Measurements from ENCODE around the gene AGXT2.
"Not testable (repeated sequence)": the region's sequence is repeated elsewhere in the genome, so short reads cannot be mapped to it uniquely, and the experiment has no call there.

AGXT2 gene

DNA sequence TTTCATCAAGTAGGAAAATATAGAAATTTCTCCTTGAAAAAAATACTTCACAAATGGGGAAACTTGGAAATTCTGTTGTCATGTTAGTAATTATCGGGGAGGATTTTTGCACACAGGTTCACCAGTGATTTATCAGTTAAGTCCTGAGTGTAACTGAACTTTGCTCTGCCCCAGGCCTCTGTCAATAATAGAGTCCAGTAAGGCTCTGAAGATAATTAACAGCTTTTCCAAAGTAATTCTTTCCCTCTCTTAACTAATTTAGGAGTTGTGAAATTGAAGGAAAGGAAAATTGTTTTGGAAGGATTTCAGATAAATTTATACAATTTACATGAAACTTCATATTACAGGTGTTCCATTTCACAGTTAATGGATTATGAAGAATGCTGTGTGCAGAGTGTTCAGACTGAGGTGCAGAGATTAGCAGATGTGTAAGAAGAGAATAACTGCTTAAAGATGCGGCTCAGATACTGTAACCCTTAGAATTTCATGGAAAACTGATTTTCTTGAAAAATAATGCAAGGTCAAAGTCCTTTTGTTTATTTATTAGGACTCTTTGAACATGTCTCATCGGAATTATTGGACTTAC, 2.9 kb upstream of the AGXT2 start:
- no peak for DNase-seq

DNA sequence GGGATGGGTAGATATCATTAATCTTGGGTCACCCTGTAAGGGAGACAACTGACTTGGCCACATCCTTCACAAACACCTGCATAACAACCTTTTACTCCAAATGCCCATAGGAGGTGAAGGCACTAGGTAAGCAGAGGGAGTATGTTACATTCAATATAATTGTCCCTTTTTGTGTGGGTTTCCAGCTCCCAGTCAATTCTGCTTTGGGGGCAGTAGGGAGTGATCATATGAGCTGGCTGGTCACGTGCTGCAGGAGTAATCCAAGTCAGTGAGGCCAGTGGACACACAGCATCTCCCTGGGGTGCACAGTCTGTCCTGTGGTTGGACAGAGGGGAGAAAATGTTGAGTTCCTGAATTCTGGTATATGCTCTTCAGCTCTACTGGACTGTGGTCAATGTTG, 1.2 kb upstream of the AGXT2 start:
- no peak for DNase-seq

DNA sequence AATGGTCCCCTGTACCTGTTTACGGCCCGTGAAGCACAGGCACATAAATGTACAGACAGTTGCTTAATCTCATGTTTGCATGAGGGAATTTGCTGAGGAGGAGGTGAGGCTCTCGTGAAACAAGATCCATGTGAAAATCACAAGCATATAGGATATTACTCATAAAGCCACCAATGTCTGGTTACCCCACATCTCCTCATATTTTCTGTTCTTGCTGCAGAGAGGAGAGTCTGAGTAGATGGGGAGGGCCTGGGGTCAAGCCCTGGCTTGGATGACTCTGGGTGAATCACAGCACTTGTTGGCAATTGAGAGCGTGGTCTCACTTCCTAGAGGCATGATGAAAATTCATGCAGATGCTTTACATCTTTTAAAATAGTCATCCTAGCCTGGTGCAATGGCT, 975 bp downstream of the AGXT2 start:
- no peak for DNase-seq

DNA sequence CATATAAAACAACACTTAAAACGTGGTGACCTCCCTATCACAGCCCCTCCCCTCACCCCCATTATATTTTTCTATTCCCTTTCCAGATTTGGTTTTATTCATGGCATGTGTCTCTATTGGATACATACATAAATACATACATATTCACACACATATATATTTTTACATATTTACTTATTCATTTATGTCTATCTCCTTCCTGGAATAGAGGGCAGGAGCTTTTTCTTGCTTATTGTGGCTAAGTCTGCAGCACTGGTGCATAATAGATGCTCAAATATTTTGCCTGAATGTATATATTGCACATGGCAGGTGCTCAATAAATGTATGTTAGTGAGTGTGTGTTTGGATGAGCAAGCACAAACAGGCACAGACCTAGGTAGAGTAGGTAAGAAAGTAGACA, 2.5 kb downstream of the AGXT2 start:
- no peak for DNase-seq

DNA sequence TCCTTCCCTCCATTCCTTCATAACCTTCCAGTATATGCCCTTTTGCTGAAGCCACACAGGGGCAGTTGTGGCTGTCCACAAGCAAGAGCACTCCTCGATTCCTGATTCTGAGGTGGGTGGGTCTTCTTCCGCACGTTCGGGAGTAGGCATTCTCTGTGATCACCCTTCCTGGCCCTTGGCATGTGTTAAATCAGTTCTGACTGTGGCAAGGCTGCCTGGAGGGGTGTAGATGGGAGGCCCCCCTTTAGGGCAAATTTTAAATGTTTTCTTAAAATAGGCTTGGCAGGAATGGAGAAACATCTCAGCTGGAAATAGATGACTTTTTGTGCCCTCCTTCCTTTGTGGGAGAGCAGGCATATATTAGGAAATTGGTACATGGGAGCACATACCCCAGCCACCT, 3.1 kb downstream of the AGXT2 start:
- DNase-seq: no peak

DNA sequence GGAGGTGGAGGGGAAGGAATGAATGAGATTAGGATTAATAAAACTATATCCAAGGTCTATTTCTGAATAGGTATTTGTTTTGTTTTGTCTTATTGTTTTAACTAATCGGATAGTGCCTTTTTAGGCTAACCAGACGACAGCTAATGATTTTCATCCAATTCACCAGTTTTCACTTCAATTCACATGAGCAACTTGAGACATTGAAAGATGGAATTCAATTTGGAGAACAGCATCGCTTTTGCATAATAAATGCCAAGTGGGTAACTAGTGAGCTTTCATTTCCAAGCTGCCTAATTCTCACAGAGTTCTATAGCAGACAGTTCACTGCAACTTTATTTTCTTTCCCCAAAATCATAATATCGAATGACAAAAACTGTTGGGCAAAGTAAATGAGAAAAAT, 5.0 kb downstream of the AGXT2 start:
- no peak for DNase-seq

DNA sequence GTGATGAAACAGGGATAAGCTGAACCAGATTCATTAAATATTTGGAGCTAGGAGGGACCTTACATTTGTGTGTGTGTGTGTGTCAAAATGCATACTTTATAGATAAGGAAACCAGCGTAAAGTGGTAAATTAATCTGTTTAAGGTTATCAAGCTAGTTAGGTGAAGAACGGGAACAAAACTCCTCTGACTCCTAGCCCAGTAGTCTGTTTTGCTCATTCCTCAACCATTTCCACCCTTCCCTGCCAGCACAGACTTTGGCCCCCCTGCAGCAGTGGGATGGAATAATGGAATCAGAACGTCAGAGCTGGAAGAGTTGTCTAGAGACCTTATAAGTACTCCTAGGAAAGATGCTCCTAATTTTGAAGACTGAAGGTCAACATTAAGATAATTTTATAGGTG, 6.5 kb downstream of the AGXT2 start:
- DNase-seq: no peak

DNA sequence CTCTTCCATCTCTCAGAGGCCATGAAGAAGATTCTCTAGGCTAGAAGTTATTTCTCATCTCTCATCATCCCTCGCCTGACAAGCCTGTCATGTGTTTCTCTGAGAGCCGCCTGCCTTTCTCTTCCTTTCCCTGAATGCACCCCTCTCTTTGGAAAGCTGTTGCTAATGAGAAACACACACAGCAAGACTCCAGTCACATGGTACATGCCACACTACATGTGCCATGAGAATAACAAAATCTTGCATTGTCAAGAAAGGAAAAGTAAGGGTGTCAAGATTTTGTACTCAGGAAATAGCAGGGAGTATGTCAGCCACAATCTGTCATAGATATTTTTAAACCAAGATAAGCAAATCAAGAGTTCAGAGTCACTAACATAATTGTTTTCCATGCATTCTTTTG, 8.9 kb downstream of the AGXT2 start:
- no peak for DNase-seq

DNA sequence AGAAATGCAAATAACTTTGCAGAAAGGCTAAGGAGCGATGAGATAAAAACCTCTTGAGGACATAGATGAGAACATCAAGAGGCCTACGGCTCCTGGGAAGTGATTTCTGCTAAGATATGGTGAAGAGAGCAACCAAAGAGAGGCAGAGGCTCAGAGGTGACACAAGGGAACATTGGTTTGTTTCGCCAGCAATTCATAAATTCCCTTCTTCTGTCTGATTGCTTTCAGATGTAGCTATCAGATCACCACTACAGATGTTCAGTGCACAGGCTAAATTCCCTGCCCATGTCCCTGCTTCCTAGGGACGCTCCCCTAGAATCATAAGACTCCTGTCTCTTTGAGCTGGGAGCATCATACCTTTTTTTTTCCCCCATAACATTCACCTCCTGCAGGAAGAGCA, 11.2 kb downstream of the AGXT2 start:
- no peak for DNase-seq

DNA sequence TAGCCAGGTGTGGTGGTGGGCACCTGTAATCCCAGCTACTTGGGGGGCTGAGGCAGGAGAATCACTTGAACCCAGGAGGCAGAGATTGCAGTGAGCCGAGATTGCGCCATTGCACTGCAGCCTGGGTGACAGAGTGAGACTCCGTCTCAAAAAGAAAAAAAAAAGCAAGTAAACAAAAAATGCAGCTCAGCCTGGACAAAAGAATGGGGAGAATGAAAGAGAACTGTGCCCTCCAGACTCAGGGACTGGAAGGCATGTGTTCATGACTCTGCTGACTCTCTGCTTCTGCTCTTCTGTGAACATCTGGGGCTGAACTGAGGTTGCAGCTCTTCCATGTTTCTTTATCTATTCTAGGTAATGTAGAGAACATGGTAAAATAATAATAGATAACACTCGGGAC, 11.8 kb downstream of the AGXT2 start:
- not testable (repeated sequence) for DNase-seq

DNA sequence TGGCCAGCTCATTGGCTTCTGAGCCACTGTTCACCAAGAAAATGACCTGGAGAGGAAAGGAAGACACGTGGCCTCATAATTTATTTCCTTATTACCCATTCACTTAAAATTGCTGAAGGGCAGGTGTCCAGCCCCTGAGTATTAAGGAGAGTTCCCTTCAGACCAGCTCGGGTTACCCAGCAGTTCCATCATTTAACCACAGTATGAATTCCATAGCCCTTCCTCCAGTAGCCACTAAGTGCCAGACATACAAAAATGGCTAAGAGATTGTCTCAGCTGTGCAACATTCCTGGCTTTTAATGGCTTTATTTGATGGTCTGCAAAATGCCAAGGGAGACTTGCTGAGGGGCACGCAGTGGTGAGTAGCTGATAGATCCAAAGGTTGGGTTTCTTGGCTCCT, 12.5 kb downstream of the AGXT2 start:
- DNase-seq: no peak

DNA sequence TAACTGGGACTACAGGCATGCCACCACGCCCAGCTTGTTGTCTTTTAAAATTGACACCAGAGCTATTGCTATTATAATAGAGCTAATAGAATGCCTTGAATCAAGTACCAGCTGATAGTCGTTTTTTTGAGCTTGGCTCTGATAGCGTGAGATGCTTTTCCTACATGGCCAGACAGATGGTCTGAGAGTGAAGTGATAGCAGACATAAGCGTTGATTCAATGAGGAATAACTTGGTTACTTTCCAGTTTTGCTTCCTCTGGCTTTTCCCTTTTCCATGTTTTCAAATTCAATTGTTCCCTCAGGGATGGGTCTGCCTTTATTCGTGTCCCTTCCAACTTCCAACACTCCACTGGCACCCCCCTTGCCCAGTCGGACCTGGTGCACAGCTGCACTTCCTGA, 15.4 kb downstream of the AGXT2 start:
- DNase-seq: no peak

DNA sequence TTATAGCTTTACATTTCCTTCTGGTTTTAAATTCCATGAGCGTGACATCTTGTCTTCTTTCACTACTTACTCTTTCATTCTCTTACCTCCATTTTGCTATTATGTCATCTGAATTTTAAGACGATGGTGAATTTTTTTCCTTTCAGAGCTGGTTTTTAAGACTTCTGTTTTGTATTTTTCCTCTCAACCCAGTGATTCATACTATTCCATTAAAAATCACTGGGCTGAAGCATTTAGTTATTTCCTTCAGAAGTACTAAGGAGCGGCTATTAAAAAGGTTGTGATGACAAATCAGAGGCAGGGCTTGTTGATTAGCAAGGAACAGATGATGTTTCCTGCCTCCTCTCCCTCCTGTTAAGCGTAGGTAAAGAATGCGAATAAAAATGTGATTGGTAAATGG, 16.5 kb downstream of the AGXT2 start:
- no peak for DNase-seq

DNA sequence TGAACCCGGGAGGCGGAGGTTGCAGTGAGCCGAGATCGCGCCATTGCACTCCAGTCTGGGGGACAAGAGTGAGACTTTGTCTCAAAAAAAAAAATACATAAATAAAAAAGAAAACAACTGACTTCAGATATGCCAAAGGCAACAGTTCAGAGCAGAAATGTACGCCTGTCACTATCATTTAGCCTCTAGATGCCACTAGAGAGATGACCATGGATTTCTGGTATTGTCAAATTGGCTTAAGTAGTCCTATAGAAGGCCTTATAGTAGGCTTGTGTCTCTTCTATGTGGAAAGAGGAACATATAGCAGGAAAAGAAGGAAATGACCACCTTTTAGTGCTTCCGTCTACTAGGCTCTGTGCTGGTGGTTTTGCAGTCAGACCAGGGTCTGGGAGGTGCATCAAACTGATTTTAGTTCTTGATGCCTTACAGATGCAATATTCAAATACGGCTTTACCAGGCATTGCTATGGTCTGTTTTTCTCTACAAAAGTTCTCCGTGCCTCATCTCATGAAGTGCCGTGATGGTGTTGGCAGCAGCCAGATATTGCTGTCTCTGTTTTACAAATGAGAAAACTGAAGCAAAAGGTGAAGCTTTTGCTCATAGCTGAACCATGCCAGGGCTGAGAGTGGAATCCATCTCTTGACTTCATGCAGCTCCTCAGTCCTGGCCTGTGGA, 17.2 kb downstream of the AGXT2 start:
- no peak for DNase-seq

DNA sequence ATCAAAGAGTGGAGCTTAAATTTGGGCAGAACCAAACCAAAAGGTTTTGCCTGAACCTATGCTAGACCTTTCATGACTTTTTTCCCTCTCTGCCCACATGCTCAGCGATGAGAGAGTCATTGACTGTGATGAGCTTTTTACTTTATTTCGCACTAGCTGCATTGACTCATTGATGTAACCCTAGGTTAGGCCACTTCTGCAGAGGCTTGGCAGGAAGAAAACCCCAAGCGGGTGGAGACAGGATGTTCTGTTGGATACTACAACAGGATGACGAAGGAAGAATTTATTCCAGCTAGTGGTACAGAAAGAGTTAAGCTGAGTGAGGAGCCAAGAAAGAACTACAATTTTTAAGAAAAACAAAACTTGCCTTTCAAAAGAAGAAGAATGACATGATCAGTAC, 18.4 kb downstream of the AGXT2 start:
- no peak for DNase-seq

DNA sequence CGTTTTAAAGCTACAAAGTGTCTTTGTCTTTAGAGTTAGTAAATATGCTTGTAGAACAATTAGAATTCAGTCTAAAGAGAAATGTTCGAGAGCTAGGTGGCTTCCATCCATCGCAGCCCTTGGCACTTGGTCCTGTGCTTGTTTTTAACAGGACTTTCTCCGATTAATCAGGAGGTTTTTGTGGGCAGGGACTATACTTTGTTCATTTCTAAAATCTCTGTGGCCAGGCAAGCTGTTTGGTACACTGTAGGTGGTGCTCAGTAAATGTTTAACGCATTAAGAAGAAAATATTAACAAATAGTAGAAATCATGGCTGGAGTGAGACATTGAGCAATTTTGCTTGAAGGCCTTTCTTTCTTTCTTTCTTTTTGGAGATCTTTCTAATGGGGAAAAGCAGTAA, 20.8 kb downstream of the AGXT2 start:
- DNase-seq: no peak

DNA sequence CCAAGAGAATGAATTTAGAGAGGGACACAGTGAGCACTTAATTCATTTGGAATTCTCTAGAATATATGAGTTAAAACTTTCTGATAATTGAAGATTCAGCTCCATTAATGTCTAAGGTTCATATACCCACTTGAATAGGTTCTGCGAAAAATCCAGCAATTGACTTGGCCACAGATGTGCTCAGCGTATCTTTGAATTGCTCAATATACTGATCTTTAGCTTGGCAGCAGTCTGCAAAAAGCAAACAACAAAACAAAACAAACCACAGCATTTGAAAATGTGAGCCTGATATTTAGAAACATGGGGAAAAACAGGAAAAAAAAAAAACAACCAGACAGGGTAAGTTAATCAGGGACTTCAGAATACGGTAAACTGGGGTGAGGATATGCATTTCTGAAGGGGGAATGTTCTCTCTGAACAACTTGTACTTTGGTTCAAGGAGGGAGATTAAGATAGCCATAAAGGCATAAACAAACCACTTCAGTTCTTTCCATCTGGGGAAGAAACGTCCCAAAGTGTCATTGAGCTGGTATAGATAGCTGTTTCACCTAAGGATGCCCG, 21.4 kb downstream of the AGXT2 start:
- DNase-seq: no peak

DNA sequence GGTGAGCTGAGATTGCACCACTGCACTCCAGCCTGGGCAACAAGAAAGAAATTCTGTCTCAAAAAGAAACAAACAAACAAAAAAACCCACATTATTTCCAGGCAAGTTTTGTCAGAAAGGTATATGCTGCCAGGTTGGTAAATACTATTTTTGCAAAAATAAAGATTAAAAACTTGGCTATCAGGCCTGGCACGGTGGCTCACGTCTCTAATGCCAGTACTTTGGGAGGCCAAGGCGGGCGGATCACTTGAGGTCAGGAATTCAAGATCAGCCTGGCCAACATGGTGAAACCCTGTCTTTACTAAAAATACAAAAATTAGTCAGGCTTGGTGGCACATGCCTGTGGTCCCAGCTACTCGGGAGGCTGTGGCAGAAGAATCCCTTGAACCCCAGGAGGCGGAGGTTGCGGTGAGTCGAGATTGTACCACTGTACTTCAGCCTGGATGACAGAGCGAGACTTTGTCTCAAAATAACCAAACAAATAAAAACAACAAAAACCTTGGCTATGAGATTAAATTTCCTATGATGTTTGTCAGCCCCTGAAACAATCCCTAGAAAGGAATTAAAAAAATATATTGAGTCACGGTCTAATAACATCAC, 22.7 kb downstream of the AGXT2 start:
- no peak for DNase-seq

DNA sequence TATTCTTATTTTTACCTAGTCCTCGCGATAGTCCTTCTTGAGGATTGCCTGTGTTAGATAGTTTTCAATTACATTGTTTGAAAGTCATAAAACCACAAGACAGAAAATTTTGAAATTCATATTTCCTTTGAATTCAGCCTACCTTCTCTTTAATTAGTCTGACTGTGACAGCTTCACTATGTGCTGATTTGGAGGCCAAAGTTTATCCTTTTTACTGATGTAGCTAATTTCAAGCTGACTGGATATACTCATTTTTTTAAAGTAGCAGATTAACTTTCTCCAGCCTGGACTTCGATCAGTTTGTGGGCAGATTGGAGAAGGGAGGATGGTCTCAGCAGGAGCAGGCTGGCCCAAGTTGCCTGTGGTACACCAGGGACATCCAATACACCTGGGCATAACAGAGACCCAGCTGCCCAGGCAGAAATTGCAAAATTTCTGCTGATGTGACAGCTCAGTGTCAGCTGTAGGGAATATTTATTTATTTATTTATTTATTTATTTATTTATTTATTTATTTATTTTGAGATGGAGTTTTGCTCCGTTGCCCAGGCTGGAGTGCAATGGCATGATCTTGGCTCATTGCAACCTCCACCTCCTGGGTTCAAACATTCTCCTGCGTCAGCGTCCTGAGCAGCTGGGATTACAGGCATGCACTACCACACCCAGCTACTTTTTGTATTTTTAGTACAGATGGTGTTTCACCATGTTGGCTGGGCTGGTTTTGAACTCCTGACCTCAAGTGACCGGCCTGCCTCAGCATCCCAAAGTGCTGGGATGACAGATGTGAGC, 24.2 kb downstream of the AGXT2 start:
- no peak for DNase-seq

DNA sequence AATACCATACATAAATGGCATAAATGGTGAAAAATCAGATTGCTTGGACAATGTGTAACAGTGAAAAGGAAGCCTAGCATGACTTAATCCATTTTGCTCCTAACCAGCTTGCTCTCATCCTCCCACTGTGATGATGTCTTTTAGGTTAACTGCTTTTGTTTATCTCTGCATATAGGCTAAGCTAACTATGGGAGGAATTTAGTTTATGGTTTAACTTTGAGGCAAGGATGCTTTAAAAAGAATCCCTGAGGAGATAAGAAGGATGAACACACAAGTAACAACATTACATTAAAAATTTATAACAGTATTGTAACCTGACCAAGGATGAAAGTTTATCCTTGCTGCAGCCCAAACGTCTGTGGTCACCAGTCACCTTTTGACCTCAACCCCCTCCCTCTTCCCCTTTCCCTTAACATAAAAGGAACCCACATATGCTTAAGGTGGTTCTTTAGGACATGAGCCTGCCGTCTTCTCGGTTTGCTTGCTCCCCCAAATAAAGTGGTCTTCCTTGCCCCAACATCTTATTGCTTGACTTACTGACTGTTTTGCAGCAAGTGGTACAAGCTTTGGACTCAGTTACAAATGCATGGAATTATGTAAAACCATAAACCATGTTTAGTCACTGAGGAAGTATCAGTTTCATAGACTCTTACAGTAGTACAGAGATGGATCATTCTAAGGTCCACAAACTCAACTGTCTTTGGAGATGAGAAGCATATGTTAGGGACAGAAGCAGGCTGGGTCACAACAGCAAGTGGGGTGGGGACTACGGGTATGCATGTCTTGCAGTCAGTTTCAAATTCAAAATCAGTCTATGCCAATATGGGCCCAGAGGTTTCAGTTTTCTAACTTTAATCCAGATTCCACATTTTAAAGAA, 31.3 kb downstream of the AGXT2 start:
- no peak for DNase-seq

DNA sequence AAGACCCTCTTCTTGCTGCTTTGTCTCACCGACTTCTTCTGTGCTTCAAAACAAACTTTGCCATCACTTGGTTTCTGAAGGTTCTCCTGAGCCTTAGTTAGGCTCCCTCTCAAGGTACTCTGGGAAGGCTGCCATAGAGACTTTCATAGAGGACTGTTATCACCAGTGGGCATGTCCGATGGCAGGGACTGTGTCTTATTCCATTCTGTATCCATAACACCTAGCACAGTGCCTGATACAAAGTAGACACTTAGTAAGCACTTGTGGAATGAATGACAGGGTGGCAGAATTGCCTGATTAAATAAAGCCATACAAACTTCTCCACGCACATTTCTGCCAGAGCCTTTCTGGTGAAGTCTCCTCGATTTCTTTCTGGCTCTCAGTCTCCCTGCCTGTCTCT, 32.7 kb downstream of the AGXT2 start:
- no peak for DNase-seq

DNA sequence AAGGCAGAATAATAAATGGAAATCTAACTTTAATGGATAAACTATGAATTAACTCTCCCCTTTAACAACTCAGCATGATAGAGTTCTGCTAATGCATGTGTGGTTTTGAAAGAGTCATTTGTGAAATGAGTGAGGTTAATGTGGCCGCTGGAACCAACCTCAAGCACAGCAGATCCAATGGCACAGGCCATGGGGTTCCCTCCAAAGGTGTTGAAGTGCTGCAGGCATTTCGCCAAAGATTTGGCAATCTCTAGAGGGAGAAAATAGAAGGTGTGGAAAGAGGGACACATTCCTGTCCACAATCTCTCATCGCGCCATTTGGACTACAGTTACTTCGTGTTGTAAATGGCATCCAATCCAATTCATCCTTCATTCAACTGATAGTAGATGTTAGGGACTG, 35.0 kb downstream of the AGXT2 start:
- no peak for DNase-seq

DNA sequence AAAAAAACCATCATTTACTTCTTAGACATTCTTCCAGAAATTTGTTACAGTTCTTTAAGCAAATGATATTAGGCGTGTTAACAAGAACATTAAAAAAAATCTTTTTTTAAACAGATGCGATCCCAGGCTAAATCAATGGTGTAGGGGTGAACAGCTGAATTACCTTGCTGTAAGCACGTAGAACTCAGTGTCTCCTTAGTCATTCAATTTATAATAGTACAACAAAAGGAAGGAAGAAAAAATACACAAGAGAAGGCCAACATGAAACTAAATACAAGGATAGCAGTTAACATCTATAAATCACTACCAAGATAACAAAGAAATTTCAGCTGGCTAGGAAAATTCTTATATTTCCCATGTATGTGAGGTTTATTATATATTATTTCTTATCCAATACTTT, 35.4 kb downstream of the AGXT2 start:
- DNase-seq: no peak

All from activated CD4-positive, alpha-beta T cell treated with anti-CD3 and anti-CD28 coated beads, Interleukin-2, amount 50 U/mL, for 4 hours (primary cell).